HFFc6 (cell line): ENCODE measurements around the gene ARHGEF7. TPM values are rescaled to one million over a fixed set of nuclear protein-coding genes. Genes with fewer than 3 reads are reported as not detected.
A peak's percentile ranks its signal among the peaks of the same experiment; 100 is the strongest.

Experiments
- DNase-seq: peaks from one replicate; pipeline ENCODE4 v3.0.0-alpha.2; 2018
- H3K27ac Mint-ChIP-seq: 2 replicates; pipeline ENCODE4 v1.8.0; 2020; ENCODE audit warnings: mild to moderate bottlenecking, mixed read lengths
- H3K27me3 Mint-ChIP-seq: 2 replicates; pipeline ENCODE4 v1.8.0; 2021; ENCODE audit warnings: mild to moderate bottlenecking, moderate library complexity, mixed read lengths; ENCODE audit not compliant: insufficient read depth
- H3K36me3 Mint-ChIP-seq: 2 replicates; pipeline ENCODE4 v1.8.0; 2021; ENCODE audit warnings: low read depth, mixed read lengths
- H3K4me1 Mint-ChIP-seq: 2 replicates; pipeline ENCODE4 v1.8.0; 2020; ENCODE audit warnings: low read depth, mixed read lengths
- H3K4me3 Mint-ChIP-seq: 2 replicates; pipeline ENCODE4 v1.8.0; 2020; ENCODE audit warnings: mild to moderate bottlenecking, moderate library complexity, mixed read lengths
- H3K9me3 Mint-ChIP-seq: 2 replicates; pipeline ENCODE4 v1.8.0; 2020; ENCODE audit warnings: mild to moderate bottlenecking, mixed read lengths
- total RNA-seq, 6 experiments: library from RNA; stranded (reverse); fragmentation: NEBNext Ultra II Directional; extraction: Animal tissue kit (Norgen Biotek cat#: 25700); gene quantifications; 2 replicates in 1 of 6; 3 replicates in 5 of 6; pipeline ENCODE4 v1.2.3, GENCODE V29; 2021
- TF ChIP-seq, protein P1 (sequence below): fragments of 200-600 bp; sonication (generic); IDR thresholded peaks from 2 replicates; pipeline ENCODE4 v1.5.0; 2021; ENCODE audit warnings: antibody characterized with exemption, mild to moderate bottlenecking

Gene ARHGEF7
- total RNA-seq, 6 experiments from 2014 or later = 32.3 to 38.1 (median 35.0) TPM

DNA sequence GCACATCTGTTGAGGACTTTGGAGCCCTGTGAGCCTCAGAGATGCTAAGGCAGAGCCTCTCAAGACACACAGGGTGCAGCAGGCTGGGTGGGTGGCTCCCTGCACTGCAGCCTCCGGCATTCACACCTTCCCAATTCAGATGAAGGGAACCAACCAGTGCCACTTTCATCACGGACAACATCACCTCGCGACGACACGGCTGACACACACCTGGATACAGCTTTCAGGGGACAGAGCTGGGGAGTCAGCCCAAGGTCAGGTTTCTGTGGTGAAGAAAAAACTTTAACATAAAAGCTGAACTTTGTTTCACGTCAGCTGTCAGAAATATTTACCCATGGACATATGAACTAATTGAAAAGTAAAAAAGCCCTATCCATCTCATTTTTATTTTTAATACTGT lies 24.9 kb upstream of the ARHGEF7 start:
- H3K27ac Mint-ChIP-seq = no peak overlapping the region
- no peaks in the 10 kb centered on the region for H3K4me1 Mint-ChIP-seq
- no peaks in the 10 kb centered on the region for H3K36me3 Mint-ChIP-seq
- H3K4me3 Mint-ChIP-seq = no peak overlapping the region
- no peak for DNase-seq
- TF ChIP-seq, protein P1, sequence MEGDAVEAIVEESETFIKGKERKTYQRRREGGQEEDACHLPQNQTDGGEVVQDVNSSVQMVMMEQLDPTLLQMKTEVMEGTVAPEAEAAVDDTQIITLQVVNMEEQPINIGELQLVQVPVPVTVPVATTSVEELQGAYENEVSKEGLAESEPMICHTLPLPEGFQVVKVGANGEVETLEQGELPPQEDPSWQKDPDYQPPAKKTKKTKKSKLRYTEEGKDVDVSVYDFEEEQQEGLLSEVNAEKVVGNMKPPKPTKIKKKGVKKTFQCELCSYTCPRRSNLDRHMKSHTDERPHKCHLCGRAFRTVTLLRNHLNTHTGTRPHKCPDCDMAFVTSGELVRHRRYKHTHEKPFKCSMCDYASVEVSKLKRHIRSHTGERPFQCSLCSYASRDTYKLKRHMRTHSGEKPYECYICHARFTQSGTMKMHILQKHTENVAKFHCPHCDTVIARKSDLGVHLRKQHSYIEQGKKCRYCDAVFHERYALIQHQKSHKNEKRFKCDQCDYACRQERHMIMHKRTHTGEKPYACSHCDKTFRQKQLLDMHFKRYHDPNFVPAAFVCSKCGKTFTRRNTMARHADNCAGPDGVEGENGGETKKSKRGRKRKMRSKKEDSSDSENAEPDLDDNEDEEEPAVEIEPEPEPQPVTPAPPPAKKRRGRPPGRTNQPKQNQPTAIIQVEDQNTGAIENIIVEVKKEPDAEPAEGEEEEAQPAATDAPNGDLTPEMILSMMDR = no peak
- H3K27me3 Mint-ChIP-seq = peaks cover 37% of the 10 kb centered on the region
- H3K9me3 Mint-ChIP-seq = no peaks in the 10 kb centered on the region

DNA sequence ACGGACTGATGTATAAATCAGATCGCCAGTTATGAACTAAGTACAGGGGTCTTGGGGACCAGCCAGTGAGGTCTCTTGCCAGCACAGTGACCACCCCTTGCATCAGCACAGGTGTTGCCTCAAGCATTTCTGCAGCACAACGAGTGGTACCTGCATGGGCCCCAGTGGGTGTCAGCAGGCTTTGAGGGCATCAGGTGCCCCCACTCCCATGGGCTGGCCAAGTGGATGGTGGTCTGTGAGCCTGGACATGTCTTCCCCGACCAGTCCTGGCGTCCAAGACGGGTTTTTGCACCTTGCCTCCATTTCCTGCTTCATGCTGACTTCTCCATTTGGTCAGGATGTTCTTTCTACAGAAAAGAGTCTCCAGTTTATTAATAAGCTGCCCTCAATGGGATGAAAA lies 22.4 kb upstream of the ARHGEF7 start:
- H3K27me3 Mint-ChIP-seq = peaks cover 47% of the 10 kb centered on the region
- no peaks in the 10 kb centered on the region for H3K9me3 Mint-ChIP-seq
- no peak overlapping the region for H3K27ac Mint-ChIP-seq
- H3K4me3 Mint-ChIP-seq = no peak overlapping the region
- H3K36me3 Mint-ChIP-seq = no peaks in the 10 kb centered on the region
- no peak for DNase-seq
- TF ChIP-seq, protein P1 = no peak
- H3K4me1 Mint-ChIP-seq = no peaks in the 10 kb centered on the region

DNA sequence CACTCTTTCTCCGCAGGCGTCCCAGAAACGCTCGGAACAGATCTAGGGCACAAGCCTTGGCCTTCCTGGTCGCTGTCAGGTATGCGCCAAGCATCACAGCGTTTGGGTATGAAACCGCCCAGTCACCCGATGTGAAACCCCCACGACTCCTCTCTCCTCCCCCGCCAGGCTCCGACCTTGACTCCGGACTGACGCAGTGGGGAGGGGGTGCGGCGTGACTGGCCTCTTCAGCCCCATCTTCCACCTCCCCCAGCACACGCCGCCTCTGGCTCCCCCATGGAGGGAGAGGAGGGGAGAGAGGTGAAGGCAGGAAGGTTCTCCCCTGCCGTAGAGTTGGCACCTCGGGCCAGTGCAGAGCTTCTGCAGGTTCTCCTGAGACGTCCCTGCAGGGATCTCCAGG lies 22.0 kb upstream of the ARHGEF7 start:
- no peak overlapping the region for H3K27ac Mint-ChIP-seq
- H3K27me3 Mint-ChIP-seq = peaks cover 45% of the 10 kb centered on the region
- no peaks in the 10 kb centered on the region for H3K9me3 Mint-ChIP-seq
- TF ChIP-seq, protein P1 = no peak
- no peaks in the 10 kb centered on the region for H3K36me3 Mint-ChIP-seq
- no peak overlapping the region for H3K4me3 Mint-ChIP-seq
- no peaks in the 10 kb centered on the region for H3K4me1 Mint-ChIP-seq
- DNase-seq = no peak

DNA sequence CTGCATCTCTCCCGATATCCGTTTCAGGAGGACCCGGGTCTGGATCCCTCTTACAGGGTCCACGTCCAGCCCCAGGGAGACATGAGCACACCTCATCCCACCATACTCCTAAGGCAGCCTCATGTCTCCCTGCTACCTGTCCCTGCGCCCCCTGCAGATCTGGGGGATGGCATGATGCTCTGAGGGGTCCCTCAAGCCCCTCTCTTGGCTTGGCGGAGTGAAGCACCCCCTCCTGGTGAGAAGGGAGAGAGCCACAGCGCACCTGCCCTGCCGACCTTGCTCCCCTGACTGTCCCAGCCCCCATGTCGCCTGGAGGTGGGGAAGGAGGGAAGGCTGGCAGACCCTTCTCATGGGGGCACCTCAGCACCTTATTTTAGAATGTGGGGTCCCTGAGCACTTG lies 21.5 kb upstream of the ARHGEF7 start:
- Mint-ChIP-seq H3K27ac (no peak overlapping the region), H3K4me3 (no peak overlapping the region), H3K27me3 (peaks cover 45% of the 10 kb centered on the region)

DNA sequence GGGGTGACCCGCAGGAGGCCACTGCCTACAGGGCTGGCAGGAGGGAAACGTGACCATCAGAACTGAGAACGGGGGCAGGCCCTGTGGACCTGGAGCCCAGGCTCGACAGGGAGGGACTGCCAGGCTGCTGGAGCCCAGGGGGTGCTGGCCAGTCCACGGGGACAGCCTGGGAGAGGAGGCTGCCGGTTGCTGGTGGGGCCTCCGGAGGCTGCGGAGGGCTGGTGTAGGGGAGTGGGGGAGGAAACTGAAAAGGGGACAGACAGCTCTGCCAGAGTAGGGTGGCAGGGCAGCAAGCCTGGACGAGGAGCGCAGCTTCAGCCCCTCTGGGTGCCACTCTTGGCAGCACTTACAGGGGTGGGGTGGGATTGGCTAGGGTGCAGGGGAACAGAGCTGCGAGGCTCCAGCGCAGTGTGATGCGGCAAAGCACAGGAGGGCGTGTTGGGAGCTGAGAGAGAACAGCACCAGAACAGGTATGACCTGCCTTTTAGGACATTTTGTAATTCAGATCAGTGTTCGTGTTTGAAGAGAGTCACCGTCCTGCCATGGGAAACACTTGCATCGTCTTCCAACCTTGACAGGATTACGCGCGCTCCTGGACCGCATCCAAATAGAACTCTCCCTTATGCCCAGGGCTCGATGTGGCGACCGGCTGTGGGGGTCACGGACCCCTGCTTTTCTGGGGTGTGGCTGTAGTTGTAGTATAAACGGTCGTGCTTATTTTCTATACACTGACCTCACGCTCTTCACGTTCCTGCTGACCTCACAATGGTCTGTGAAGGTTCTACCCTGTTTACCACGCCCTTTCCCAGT lies 19.9 kb upstream of the ARHGEF7 start:
- Mint-ChIP-seq H3K4me1 (no peaks in the 10 kb centered on the region), H3K27ac (no peak overlapping the region), H3K9me3 (no peaks in the 10 kb centered on the region), H3K4me3 (no peak overlapping the region), H3K36me3 (no peaks in the 10 kb centered on the region), H3K27me3 (peaks cover 44% of the 10 kb centered on the region)
- TF ChIP-seq, protein P1 = no peak
- DNase-seq = no peak

More for the DNA sequence above, 21.5 kb upstream of the ARHGEF7 start:
- DNase-seq = no peak
- no peaks in the 10 kb centered on the region for H3K9me3 Mint-ChIP-seq
- no peaks in the 10 kb centered on the region for H3K4me1 Mint-ChIP-seq
- H3K36me3 Mint-ChIP-seq = no peaks in the 10 kb centered on the region
- TF ChIP-seq, protein P1 = peak; percentile 29; the same call in 1 of the 2 replicates
